NOMO-1 treated with dmso at 0.1 percent for 144 hours (cell line): ENCODE data around the gene TAMM41.
"Not testable (repeated sequence)": the region's sequence is repeated elsewhere in the genome, so short reads cannot be mapped to it uniquely, and the experiment has no call there.

Experiments
- DNase-seq: peaks from one replicate; lab custom pipeline; 2025; ENCODE audit not compliant: unreplicated experiment; lab: John Stamatoyannopoulos, UW

Gene TAMM41

GRCh38 chr3:11846281-11847266 lies at the start of gene TAMM41:
Gene TAMM41, minus strand, starts transcription at chr3:11846885. Its CDS starts 249 bp downstream, at chr3:11846636.
- peak; percentile 91 for DNase-seq

- no peak for DNase-seq
These were observed 32.2 kb upstream of the TAMM41 start for GRCh38 chr3:11878837-11879236.

GRCh38 chr3:11874707-11875106 lies 28.0 kb upstream of the TAMM41 start:
- DNase-seq: not testable (repeated sequence)

- DNase-seq: not testable (repeated sequence)
These were observed 17.1 kb upstream of the TAMM41 start for GRCh38 chr3:11863739-11864138.

GRCh38 chr3:11862584-11862983 lies 15.9 kb upstream of the TAMM41 start:
- not testable (repeated sequence) for DNase-seq

- not testable (repeated sequence) for DNase-seq
These were observed 15.5 kb upstream of the TAMM41 start for GRCh38 chr3:11862145-11862544.

GRCh38 chr3:11860213-11860612 lies 13.5 kb upstream of the TAMM41 start:
- not testable (repeated sequence) for DNase-seq

GRCh38 chr3:11853450-11853849 lies 6.8 kb upstream of the TAMM41 start:
- no peak for DNase-seq

GRCh38 chr3:11850003-11850402 lies 3.3 kb upstream of the TAMM41 start:
- no peak for DNase-seq

GRCh38 chr3:11847607-11848006 lies 922 bp upstream of the TAMM41 start:
- no peak for DNase-seq

GRCh38 chr3:11845651-11846050 lies 1.0 kb downstream of the TAMM41 start:
- no peak for DNase-seq

- no peak for DNase-seq
These were observed 1.8 kb downstream of the TAMM41 start for GRCh38 chr3:11844891-11845290.

- no peak for DNase-seq
These were observed 11.6 kb downstream of the TAMM41 start for GRCh38 chr3:11835028-11835639.

GRCh38 chr3:11832981-11833905 lies 13.4 kb downstream of the TAMM41 start:
- DNase-seq: no peak

- no peak for DNase-seq
These were observed 17.3 kb downstream of the TAMM41 start for GRCh38 chr3:11829416-11829815.

GRCh38 chr3:11826628-11827265 lies 19.9 kb downstream of the TAMM41 start:
- DNase-seq: no peak

- no peak for DNase-seq
These were observed 21.4 kb downstream of the TAMM41 start for GRCh38 chr3:11825301-11825700.

GRCh38 chr3:11820531-11821041 lies 26.1 kb downstream of the TAMM41 start:
- DNase-seq: no peak

- DNase-seq: no peak
These were observed 27.5 kb downstream of the TAMM41 start for GRCh38 chr3:11819146-11819689.

GRCh38 chr3:11818033-11818432 lies 28.7 kb downstream of the TAMM41 start:
- DNase-seq: no peak
